ENCODE data around the gene FBXW10. TPM values are rescaled to one million over a fixed set of nuclear protein-coding genes. Genes with fewer than 3 reads are reported as not detected.
"Not testable (repeated sequence)": the region's sequence is repeated elsewhere in the genome, so short reads cannot be mapped to it uniquely, and the experiment has no call there.

FBXW10 gene
- under 1 TPM in 10 of 12 donors, not detected in 2; 0.09 to 0.44 (median 0.24) TPM for polyA plus RNA-seq (ENCODE audit: insufficient read length in 12 of 12)
- long read RNA-seq, donor 1 = 0 reads
- long read RNA-seq, donor 2 = 0 reads
- long read RNA-seq, donor 3 = 0 reads
- long read RNA-seq, donor 4 = 0 reads
- long read RNA-seq, donor 5 = 0 reads
- long read RNA-seq, donor 6 = 0 reads
- long read RNA-seq, donor 7 = 0 reads
- long read RNA-seq, donor 8 = 0 reads
- long read RNA-seq, donor 9 = 0 reads
- long read RNA-seq, donor 10 = 0 reads
- long read RNA-seq, donor 11 = 0 reads

- not testable (repeated sequence) for DNase-seq
Observed at GRCh38 chr17:18743699-18744421, at the start of gene FBXW10. Gene FBXW10 (plus strand): TSS chr17:18744054. CDS start chr17:18744245, 191 bp downstream.

GRCh38 chr17:18695143-18695542 lies 48.7 kb upstream of the FBXW10 start:
- DNase-seq = not testable (repeated sequence)

DNA sequence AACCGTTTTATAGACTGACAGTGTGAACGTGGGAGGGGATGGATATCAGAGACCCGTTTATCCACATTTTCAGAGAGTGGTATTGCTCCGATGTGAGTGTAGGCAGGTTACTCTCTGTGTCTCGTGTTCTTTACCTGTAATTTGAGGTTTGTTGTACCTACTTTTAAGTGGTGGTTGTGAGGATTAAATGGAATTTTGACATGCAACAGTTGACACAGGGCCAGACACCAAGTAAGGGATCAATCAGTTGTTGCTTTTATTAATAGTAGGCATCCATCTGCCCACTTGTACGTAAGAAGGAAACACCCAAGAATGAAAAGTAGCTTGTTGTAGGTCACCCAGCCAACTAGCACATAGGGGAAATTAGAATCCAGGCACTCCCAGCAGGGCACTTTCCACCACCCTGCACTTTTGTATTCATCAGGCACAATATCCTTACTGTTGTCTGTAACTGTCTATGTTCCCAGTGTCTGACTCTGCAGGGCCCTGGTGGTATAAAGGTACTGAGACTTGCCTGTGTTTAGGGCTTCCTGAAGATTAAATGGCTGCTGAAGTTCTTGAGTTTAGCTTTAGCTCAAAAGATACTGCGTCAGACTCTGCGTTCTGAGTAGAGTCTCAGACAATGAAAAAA lies 45.3 kb upstream of the FBXW10 start:
- DNase-seq = not testable (repeated sequence)

DNA sequence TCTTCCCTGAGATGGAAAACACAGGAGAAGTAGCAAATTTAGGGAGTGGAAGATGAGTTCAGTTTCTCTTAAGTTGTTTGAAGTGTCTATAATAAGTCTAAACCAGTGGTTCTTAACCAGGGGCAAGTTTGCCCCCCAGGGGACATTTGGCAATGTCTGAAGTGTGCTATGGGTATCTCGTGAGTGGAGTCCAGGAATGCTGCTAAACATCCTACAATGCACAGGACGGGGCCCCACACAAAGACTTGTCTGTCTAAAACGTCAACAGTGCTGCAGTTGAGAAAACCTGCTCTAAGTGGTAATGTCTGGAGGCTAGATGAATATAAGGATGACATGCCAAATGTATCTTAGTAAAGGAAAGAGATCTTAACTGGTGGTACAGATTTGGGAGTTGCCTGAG lies 37.9 kb upstream of the FBXW10 start:
- DNase-seq = not testable (repeated sequence)

DNA sequence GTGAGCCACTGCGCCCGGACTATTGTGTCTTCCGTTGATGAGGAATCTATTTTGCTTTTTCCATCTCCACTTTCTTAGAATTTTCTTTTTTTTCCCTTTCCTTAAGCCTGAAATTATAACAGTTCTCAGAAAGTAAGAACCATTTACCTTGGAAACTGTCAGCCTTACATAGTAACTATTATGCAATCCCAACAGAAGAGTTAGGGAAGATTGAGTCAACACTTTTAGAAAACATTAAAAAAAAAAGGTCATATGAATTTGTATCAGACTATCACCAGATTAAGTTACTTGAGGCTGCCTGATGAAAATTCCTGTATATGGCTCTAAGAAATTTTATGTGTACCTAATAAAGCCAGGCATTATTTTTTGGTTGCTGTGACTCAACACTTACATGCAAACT lies 35.6 kb upstream of the FBXW10 start:
- not testable (repeated sequence) for DNase-seq

DNA sequence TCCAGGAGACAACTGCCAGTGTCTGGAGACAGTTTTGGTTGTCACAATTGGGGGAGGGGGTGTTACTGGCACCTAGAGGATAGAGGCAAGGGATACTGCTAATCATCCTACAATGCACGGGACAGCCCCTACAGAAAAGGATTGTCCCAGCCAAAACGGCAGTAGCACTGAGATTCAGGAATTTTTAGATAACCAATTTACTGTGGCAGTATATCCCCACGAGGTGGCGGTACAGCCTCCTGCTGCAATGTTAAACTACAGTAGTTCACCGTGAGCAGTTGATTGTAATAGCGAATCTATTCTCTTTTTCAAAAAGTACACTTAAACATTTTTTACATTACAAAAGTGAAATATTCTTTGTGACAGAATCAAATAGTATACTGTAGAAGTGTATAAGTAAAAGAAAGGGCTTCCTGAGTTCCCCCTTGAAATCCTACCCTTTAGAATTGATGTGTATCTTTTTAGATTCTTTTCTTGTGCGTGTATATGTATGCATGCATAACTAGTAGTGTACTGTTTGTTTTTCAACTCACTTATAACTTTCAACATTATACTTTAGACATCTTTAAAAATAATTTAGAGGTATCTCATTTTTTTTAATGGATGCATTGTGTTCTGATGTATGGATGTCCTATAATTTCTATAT lies 31.4 kb upstream of the FBXW10 start:
- DNase-seq = peak; percentile 60

GRCh38 chr17:18718643-18719427 lies 25.0 kb upstream of the FBXW10 start:
- DNase-seq = not testable (repeated sequence)

- DNase-seq = not testable (repeated sequence)
Observed at GRCh38 chr17:18719428-18720110, 24.3 kb upstream of the FBXW10 start.

- not testable (repeated sequence) for DNase-seq
Observed at GRCh38 chr17:18721775-18722547, 21.9 kb upstream of the FBXW10 start.

DNA sequence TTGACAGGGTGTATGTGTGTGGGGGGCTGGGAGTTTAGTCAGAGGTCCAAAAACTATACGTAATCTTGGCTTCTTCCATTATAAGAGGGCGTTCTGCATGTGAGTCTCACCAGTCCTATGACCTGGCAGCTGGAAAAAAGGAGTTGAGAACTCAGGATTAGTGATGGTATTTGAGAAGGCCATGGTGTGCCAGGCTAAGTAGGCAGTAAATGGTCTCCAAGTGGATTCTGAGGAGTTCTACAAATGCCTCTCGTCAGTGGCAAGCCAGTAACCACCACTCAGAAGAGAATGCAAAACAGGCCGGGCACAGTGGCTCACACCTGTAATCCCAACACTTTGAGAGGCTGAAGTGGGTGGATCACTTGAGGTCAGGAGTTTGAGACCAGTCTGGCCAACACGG lies 21.2 kb upstream of the FBXW10 start:
- DNase-seq = not testable (repeated sequence)

- not testable (repeated sequence) for DNase-seq
Observed at GRCh38 chr17:18723509-18723908, 20.3 kb upstream of the FBXW10 start.

DNA sequence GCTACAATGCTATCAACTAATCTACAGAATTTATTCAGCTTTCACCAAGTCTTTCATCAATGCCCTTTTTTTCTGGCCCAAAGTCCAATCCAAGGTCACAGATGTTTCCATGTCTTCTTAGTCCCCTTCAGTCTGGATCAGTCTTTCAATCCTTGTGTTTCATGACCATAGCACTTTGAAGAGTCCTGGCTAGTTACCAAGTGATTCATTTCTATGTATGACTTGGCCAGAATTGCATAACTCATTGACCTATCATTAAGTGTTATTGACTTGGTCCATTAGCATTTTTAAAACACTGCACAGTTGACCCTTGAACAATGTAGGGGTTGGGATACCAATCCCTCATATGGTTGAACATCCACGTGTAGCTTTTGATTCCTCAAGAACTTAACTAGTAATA lies 11.4 kb upstream of the FBXW10 start:
- not testable (repeated sequence) for DNase-seq

DNA sequence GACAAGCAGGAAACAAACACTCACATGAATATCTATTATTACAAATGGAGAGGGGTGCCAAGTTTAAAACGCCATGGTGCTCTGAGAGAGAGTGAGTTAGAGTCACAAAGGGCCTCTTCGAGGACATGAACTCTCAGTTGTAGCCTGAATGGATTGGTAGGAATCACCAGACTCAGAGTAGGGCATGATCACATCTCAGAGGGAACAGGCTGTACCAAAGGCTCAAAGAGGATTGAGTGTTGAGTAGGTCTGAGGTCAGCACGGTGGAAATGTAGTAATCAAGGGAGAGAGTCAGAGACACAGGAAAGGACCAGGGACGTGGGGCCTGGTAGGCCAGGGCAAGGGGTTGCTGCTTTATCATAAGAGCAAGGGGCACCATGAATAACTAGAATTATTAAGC lies 10.5 kb upstream of the FBXW10 start:
- DNase-seq = not testable (repeated sequence)

GRCh38 chr17:18739616-18740391 lies 4.0 kb upstream of the FBXW10 start:
- DNase-seq = not testable (repeated sequence)

DNA sequence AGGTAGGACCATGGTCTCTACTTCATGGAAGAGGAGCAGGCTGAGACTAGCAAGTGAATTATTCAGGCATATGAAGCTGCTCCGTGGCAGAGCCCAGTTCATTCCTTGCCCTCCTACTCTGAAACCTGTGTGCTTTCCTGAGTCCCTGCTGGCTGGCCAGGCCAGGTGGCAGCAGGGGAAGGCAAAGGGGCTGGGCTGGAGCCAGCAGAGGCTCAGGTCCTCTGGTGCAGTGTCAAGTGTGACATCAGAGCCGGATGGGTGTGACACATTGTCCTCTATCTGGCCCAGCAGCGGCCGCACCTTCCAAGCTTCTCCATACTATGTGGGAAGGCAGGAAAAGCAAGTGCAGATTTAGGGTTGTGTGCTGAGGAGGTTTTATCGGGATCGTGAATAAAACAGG lies 2.6 kb upstream of the FBXW10 start:
- DNase-seq = not testable (repeated sequence)

DNA sequence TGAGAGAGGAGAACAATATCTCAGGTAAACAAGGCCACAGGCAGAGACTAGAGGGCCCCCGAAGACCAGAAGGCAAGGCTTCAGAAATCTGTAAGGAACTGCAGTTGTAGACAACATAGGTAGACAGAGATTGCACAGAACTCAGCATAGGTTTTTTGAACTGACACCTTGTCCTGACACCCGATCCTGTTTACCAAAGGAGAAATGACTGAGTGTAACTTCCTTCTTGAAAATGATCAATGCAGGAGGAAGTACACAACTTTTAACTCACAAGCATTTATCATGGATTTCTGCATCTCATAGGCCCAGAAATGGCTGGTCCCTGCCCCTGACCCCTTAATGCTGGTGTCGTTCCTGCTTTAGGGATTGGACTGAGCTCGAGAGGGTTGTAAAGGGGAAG lies 872 bp downstream of the FBXW10 start:
- not testable (repeated sequence) for DNase-seq

DNA sequence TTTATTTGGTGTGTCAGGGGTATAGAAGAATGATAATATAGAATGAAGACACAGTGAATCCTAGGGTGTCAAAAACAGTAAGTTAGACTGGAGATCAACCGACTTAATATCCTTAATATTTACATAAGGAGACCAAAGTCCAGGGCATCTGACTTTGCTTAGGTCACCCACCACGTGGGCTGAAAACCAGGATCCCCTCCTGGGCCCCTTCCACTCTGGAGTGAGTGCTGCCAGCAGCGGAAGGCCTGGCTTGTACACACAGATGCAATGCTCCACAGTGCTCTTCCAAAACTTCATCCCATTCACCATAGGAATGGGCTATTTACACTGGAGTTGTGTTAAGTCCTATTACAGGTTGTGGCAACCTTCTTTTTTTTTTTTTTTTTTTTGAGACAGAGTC lies 2.7 kb downstream of the FBXW10 start:
- DNase-seq = peak; percentile 16

GRCh38 chr17:18747501-18747900 lies 3.6 kb downstream of the FBXW10 start:
- not testable (repeated sequence) for DNase-seq

- not testable (repeated sequence) for DNase-seq
Observed at GRCh38 chr17:18750242-18750641, 6.4 kb downstream of the FBXW10 start.
